Adrenal gland (tissue), 5 donors: ENCODE data around the gene ZNF705A.

Source experiments
- POLR2A ChIP-seq, 2 donors: fragments of 450-650 bp; IDR thresholded peaks; one replicate each; pipeline ENCODE4 v1.6.1; 2017; ENCODE audit warnings: antibody characterized with exemption in 2 of 2, mild to moderate bottlenecking in 2 of 2, moderate library complexity in 1 of 2
- TF ChIP-seq, protein P1 (sequence below), 6 experiments: fragments of 450-650 bp in 4 of 6; fragments of 200-600 bp in 2 of 6; sonication (generic) in 1 of 6; IDR thresholded peaks; 1 replicate in 5 of 6; 2 replicates in 1 of 6; pipeline versions ENCODE4 v1.5.1 to v1.8.0; 2016 to 2021; ENCODE audit warnings: antibody characterized with exemption in 6 of 6, mild to moderate bottlenecking in 2 of 6, moderate library complexity in 1 of 6
- donor health status: DM: no; HTN: no; CAD: no.

DNA sequence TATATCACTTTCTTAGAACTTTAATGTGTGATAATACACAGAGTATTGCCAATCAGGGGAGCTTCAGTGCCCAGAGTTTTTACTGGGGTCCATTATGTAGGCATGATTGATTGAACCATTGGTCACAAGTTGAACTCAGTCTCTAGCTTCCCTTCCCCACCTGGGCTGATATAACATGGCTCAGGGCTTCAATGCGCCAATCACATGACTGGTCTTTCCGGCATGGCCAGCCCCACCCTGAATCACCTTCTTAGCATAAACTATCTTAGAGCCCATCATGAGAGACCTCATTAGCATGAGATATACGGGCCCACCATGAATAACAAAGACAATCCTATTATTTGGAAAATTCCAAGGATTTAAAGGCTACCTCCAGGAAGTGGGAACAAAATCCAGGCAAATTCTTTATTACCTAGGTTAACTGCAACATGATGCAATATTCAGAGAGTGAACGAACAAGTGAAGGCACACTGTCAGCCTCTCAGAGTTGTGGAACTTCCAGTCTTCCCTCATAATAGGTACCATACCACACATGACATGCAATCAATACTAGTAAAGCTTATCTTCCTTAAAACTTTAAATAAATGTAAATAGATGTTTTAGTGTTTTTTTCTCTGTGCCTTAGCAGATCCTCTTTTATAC, 36.6 kb upstream of the ZNF705A start:
- TF ChIP-seq, protein P1, sequence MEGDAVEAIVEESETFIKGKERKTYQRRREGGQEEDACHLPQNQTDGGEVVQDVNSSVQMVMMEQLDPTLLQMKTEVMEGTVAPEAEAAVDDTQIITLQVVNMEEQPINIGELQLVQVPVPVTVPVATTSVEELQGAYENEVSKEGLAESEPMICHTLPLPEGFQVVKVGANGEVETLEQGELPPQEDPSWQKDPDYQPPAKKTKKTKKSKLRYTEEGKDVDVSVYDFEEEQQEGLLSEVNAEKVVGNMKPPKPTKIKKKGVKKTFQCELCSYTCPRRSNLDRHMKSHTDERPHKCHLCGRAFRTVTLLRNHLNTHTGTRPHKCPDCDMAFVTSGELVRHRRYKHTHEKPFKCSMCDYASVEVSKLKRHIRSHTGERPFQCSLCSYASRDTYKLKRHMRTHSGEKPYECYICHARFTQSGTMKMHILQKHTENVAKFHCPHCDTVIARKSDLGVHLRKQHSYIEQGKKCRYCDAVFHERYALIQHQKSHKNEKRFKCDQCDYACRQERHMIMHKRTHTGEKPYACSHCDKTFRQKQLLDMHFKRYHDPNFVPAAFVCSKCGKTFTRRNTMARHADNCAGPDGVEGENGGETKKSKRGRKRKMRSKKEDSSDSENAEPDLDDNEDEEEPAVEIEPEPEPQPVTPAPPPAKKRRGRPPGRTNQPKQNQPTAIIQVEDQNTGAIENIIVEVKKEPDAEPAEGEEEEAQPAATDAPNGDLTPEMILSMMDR (IDR thresholded peaks at IDR 0.05), result no peak
- TF ChIP-seq POLR2A (IDR thresholded peaks at IDR 0.05), result no peak
